Psoas muscle (tissue), 8 donors: ENCODE data around the gene IGF1. TPM values are rescaled to one million over a fixed set of nuclear protein-coding genes. Genes with fewer than 3 reads are reported as not detected.
"Not testable (repeated sequence)": the region's sequence is repeated elsewhere in the genome, so short reads cannot be mapped to it uniquely, and the experiment has no call there.

Source experiments
- ATAC-seq, 4 donors: fragments of 200-7000 bp; cut with Tn5 transposase; one replicate each; pipeline ENCODE4 v1.9.1; 2020; ENCODE audit warnings: moderate library complexity in 3 of 4, mild to moderate bottlenecking in 2 of 4
- DNase-seq, 2 donors: peaks; one replicate each; pipeline ENCODE4 v3.0.0-alpha.2; 2020
- H3K27ac ChIP-seq: fragments of 200-600 bp; one replicate; pipeline ENCODE4 v1.8.0; 2022
- H3K27me3 ChIP-seq, 3 donors: fragments of 200-600 bp in 1 of 3; one replicate each; pipeline versions ENCODE4 v1.6.1 to v1.8.0; 2013 to 2022; ENCODE audit warnings: low read length in 2 of 3, mild to moderate bottlenecking in 2 of 3, moderate library complexity in 1 of 3; ENCODE audit not compliant: insufficient read depth in 3 of 3
- H3K36me3 ChIP-seq, 2 donors: fragments of 200-600 bp in 1 of 2; one replicate each; pipeline versions ENCODE4 v1.6.1 to v1.8.0; 2013 to 2022; ENCODE audit warnings: low read depth in 1 of 2, mild to moderate bottlenecking in 1 of 2, moderate library complexity in 1 of 2; ENCODE audit not compliant: insufficient read depth in 1 of 2
- H3K4me1 ChIP-seq: fragments of 200-600 bp; one replicate; pipeline ENCODE4 v1.8.0; 2022
- H3K4me3 ChIP-seq: fragments of 200-600 bp; one replicate; pipeline ENCODE4 v1.8.0; 2022; ENCODE audit warnings: mild to moderate bottlenecking
- H3K9me3 ChIP-seq: fragments of 200-600 bp; one replicate; pipeline ENCODE4 v1.8.0; 2022
- WGBS, 3 donors: extraction: QIAGEN DNeasy Blood & Tissue Kit; methylation state at CpG; one replicate each; pipeline versions ENCODE4 v1.1.6 to v1.1.7; 2013; 5-methylcytosine and 5-hydroxymethylcytosine counted together
- intact Hi-C, 2 donors: fragments of 100-400 bp; cut with DNase I; formaldehyde crosslinking; loops; one replicate each; pipeline versions ENCODE4 v1.11.0 to v1.14.2; 2022
- polyA plus RNA-seq, 3 donors: library from polyadenylated mRNA; stranded (reverse); fragments of 200-250 nt; gene quantifications; one replicate each; pipeline ENCODE4 v1.2.3, GENCODE V29; 2013
- total RNA-seq, 4 donors: library from RNA; stranded (reverse); fragmentation: NEBNext Ultra II Directional in 2 of 4; extraction: Animal tissue kit (Norgen Biotek cat#: 25700) in 2 of 4; gene quantifications; one replicate each; pipeline versions ENCODE4 v1.2.1 to v1.2.4, GENCODE V29; 2021 to 2023
- TF ChIP-seq, protein P1 (sequence below): fragments of 200-600 bp; IDR thresholded peaks from one replicate; pipeline ENCODE4 v1.8.0; 2022; ENCODE audit warnings: antibody characterized with exemption
- donor health status: healthy with polysubstance abuse.
- donor health status: DM: no; HTN: no; CAD: no; lungs with moderate emphysema.
- donor health status: Bipolar disorder and iron deficiency.
- donor health status: healthy.
- donor health status: DM: yes; HTN: yes; CAD: no.
- donor health status: DM: no; HTN: no; CAD: no.
- donor health status: DM: no; HTN: no; CAD: no.
- donor health status: DM: yes; HTN: yes; CAD: no.

The IGF1 gene
- total and polyA plus RNA-seq, 7 donors = 5.3 to 30.2 (median 18.7) TPM

DNA sequence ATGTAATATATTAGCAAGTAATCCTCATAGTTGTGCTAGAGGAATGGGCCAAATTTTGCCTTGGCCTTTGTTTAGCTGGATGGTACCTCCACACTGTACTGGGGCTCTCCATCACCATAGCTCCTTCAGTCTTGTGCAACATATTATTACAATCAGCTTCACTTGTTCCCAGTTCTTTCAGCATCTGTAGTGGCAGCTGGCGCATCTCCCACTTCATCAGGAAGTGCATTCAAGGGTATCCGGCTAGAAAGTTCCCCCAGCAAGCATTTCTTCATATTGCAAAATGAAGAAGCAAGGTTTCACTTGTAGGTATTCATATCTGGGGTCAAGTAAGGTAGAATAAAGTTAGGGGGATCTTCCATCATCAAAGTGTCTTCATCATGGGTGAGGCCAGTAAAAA lies 123.7 kb downstream of the IGF1 start:
- ATAC-seq = no peak
- Histone ChIP-seq H3K27me3 (no peaks in the 10 kb centered on the region), H3K36me3 (no peaks in the 10 kb centered on the region), H3K4me1 (no peaks in the 10 kb centered on the region), H3K27ac (no peak overlapping the region), H3K9me3 (peaks cover 9% of the 10 kb centered on the region), H3K4me3 (no peak overlapping the region)
- DNase-seq = no peak
- intact Hi-C loops = no loop called here
- TF ChIP-seq, protein P1, sequence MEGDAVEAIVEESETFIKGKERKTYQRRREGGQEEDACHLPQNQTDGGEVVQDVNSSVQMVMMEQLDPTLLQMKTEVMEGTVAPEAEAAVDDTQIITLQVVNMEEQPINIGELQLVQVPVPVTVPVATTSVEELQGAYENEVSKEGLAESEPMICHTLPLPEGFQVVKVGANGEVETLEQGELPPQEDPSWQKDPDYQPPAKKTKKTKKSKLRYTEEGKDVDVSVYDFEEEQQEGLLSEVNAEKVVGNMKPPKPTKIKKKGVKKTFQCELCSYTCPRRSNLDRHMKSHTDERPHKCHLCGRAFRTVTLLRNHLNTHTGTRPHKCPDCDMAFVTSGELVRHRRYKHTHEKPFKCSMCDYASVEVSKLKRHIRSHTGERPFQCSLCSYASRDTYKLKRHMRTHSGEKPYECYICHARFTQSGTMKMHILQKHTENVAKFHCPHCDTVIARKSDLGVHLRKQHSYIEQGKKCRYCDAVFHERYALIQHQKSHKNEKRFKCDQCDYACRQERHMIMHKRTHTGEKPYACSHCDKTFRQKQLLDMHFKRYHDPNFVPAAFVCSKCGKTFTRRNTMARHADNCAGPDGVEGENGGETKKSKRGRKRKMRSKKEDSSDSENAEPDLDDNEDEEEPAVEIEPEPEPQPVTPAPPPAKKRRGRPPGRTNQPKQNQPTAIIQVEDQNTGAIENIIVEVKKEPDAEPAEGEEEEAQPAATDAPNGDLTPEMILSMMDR = no peak
- WGBS, 3 donors = 74 to 84% (median 83%) methylated on average over 2 of the region's 2 CpGs

- H3K27me3 ChIP-seq, H3K4me3 ChIP-seq, H3K27ac ChIP-seq, H3K9me3 ChIP-seq, DNase-seq, H3K36me3 ChIP-seq, ATAC-seq: not testable (repeated sequence)
- WGBS, 3 donors = 94 to 100% (median 98%) methylated on average over 1 of the region's 1 CpG
- intact Hi-C loops = loop anchor here in 1 of 2 donors (5.0 kb wide), 1 partner anchor 73 kb away; no protein-coding TSS in a partner anchor
- peaks cover 15% of the 10 kb centered on the region for H3K4me1 ChIP-seq
Measured at GRCh38 chr12:102354281-102354680, 126.1 kb downstream of the IGF1 start.

DNA sequence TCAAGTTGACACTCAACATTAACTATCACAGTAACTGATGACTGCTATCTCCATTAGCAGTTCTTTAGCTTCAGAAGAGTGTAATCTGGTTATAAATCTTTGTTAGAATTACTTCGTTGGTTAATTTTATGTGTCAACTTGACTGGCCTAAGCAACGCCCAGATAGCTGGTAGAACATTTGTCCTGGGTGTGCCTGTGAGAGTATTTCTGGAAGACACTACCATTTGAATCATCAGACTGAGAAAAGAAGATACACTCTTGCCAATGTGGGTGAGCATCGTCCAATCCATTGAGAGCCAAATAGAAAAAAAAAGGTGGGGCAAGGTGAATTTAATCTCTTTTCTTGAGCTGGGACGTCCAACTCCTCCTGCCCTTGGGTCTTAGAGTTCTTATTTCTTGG lies 129.0 kb downstream of the IGF1 start:
- no peaks in the 10 kb centered on the region for H3K36me3 ChIP-seq
- 31 to 75% (median 44%) methylated on average over 4 of the region's 4 CpGs for WGBS, 3 donors
- intact Hi-C loops = loop anchor here in 1 of 2 donors (5.0 kb wide), 1 partner anchor 76 kb away; no protein-coding TSS in a partner anchor
- H3K27me3 ChIP-seq = no peaks in the 10 kb centered on the region
- no peak overlapping the region for H3K4me3 ChIP-seq
- peak overlapping the region; percentile 56 for H3K27ac ChIP-seq
- peaks cover 9% of the 10 kb centered on the region for H3K9me3 ChIP-seq
- DNase-seq (no peak), ATAC-seq (peak in 3 of 4 donors; percentile 69 to 93 (median 90))
- peaks cover 35% of the 10 kb centered on the region for H3K4me1 ChIP-seq
- TF ChIP-seq, protein P1 = no peak

- Histone ChIP-seq H3K4me3 (peak overlapping the region; percentile 16), H3K4me1 (peaks cover 35% of the 10 kb centered on the region), H3K9me3 (peaks cover 9% of the 10 kb centered on the region), H3K36me3 (no peaks in the 10 kb centered on the region), H3K27ac (peak overlapping the region; percentile 56), H3K27me3 (no peaks in the 10 kb centered on the region)
- TF ChIP-seq, protein P1 = no peak
- 7 to 18% (median 16%) methylated on average over 1 of the region's 1 CpG for WGBS, 3 donors
- no peak for DNase-seq
- intact Hi-C loops = loop anchor here in 1 of 2 donors (5.0 kb wide), 1 partner anchor 77 kb away; no protein-coding TSS in a partner anchor
- peak in 3 of 4 donors; percentile 66 to 82 (median 71) for ATAC-seq
Measured at GRCh38 chr12:102350070-102350469, 130.3 kb downstream of the IGF1 start.

DNA sequence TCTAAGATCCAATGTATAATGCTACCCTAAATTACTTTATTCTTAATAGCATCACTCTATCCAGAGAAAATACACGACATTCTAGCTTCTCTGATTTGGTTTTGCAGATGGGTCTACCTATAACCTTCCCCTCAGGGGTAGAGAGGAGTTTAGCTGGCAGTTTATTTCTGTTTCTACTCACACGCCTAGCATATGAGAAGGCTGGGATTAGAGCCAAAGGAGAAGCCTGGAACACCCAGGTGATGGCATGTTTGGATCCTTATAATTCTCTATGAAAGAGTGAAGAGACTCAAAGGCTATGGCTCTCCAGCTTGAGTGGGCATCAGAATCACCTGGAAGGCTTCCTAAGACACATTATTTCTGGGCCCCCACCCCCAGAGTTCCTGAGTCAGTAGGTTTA lies 131.3 kb downstream of the IGF1 start:
- TF ChIP-seq, protein P1 = no peak
- H3K9me3 ChIP-seq = peaks cover under 1% of the 10 kb centered on the region
- H3K36me3 ChIP-seq = no peaks in the 10 kb centered on the region
- peak overlapping the region; percentile 10 for H3K4me3 ChIP-seq
- peak overlapping the region; percentile 56 for H3K27ac ChIP-seq
- intact Hi-C loops = loop anchor here in 1 of 2 donors (10.0 kb wide), 1 partner anchor 136 kb away; the partner anchor contains the start of gene IGF1
- 26 to 35% (median 27%) methylated on average over 2 of the region's 2 CpGs for WGBS, 3 donors
- ATAC-seq (peak; percentile 27 to 79 (median 70)), DNase-seq (no peak)
- peaks cover 35% of the 10 kb centered on the region for H3K4me1 ChIP-seq
- no peaks in the 10 kb centered on the region for H3K27me3 ChIP-seq
